Adipocyte (in vitro differentiated cells): ENCODE measurements around the gene SPACA6.
A peak's percentile ranks its signal among the peaks of the same experiment; 100 is the strongest.
"Not testable (repeated sequence)": the region's sequence is repeated elsewhere in the genome, so short reads cannot be mapped to it uniquely, and the experiment has no call there.

Experiments
- DNase-seq: peaks from one replicate; pipeline ENCODE4 v3.0.0-alpha.2; 2015; ENCODE audit warnings: low read depth
- H3K27me3 ChIP-seq: replicated peaks from 2 replicates; pipeline ENCODE4 v1.7.0; 2013; ENCODE audit warnings: mild to moderate bottlenecking, low read length, moderate library complexity; ENCODE audit not compliant: control insufficient read depth, insufficient read depth
- H3K36me3 ChIP-seq: 2 replicates; pipeline ENCODE4 v1.7.0; 2013; ENCODE audit warnings: low read length, mild to moderate bottlenecking, moderate library complexity; ENCODE audit not compliant: control insufficient read depth, insufficient read depth, severe bottlenecking
- H3K4me1 ChIP-seq: 2 replicates; pipeline ENCODE4 v1.7.0; 2013; ENCODE audit warnings: mild to moderate bottlenecking, low read length, moderate library complexity; ENCODE audit not compliant: control insufficient read depth, insufficient read depth
- H3K4me3 ChIP-seq: 2 replicates; pipeline ENCODE4 v1.7.0; 2013; ENCODE audit warnings: mild to moderate bottlenecking, low read length, moderate library complexity
- H3K9ac ChIP-seq: 2 replicates; pipeline ENCODE4 v1.7.0; 2013; ENCODE audit warnings: mild to moderate bottlenecking, low read length, moderate library complexity
- H3K9me3 ChIP-seq: 2 replicates; pipeline ENCODE4 v1.7.0; 2013; ENCODE audit warnings: mild to moderate bottlenecking, low read length, moderate library complexity; ENCODE audit not compliant: control insufficient read depth

The SPACA6 gene

DNA sequence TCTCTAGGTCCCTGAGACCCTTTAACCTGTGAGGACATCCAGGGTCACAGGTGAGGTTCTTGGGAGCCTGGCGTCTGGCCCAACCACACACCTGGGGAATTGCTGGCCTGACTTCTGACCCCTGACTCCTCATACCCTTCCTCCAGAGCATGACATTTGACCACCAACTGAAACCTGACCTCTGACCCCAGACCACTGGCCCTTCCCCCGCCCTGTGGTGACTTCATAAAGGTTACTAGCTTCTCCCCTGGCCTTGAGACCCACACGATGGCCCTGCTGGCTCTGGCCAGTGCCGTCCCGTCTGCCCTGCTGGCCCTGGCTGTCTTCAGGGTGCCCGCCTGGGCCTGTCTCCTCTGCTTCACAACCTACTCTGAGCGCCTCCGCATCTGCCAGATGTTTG lies at the start of gene SPACA6:
SPACA6 (plus strand) TSS at position 71 of the 400 bp plus-strand sequence; CDS start at position 268, 197 bp downstream.
- no peaks in the 10 kb centered on the region for H3K9me3 ChIP-seq
- H3K36me3 ChIP-seq: peaks cover 45% of the 10 kb centered on the region
- no peak for DNase-seq
- peaks cover 12% of the 10 kb centered on the region for H3K4me1 ChIP-seq
- H3K9ac ChIP-seq: peak within 1 kb of the TSS; percentile 61
- H3K4me3 ChIP-seq: peak within 1 kb of the TSS; percentile 99
- no peaks in the 10 kb centered on the region for H3K27me3 ChIP-seq

DNA sequence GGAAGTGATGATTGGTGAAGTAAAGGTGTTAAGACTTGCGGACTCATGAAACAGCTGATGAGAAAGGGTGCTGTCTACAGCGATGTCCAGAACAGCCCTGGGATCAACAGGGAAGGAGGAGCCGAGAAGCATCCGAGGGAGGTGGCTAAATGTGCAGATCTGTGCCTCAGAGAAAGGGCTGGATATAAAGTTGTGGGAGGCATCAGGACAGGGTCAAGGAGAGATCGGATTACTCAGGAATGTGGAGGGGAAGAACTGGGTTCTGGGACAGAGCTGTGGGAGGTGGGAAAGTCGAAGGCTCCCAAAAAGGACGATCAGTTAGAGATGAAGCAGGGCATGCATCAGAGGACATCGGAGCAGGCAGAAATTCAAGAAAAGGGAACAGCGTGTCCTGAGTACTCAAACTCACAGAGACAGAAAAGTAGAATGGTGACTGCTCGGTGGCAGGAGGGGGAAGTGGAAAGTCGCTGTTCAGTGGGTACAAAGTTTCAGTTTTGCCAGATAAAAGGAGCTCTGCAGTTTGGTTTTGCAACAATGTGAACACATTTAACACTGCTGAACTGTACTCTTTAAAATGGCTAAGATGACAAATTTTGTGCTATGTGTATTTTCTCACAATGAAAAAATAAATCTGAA lies 48.4 kb upstream of the SPACA6 start:
- Histone ChIP-seq H3K9ac (no peak overlapping the region), H3K36me3 (no peaks in the 10 kb centered on the region), H3K9me3 (peaks cover 2% of the 10 kb centered on the region), H3K4me1 (no peaks in the 10 kb centered on the region), H3K4me3 (no peak overlapping the region), H3K27me3 (peaks cover 15% of the 10 kb centered on the region)
- no peak for DNase-seq

- H3K9ac ChIP-seq, H3K36me3 ChIP-seq, DNase-seq: not testable (repeated sequence)
These were observed 46.4 kb upstream of the SPACA6 start, which contains the start of gene SIGLEC14 for GRCh38 chr19:51646730-51647129. TSS of gene SIGLEC14 (minus strand) at chr19:51646825. CDS start at chr19:51646759, 66 bp downstream.

DNA sequence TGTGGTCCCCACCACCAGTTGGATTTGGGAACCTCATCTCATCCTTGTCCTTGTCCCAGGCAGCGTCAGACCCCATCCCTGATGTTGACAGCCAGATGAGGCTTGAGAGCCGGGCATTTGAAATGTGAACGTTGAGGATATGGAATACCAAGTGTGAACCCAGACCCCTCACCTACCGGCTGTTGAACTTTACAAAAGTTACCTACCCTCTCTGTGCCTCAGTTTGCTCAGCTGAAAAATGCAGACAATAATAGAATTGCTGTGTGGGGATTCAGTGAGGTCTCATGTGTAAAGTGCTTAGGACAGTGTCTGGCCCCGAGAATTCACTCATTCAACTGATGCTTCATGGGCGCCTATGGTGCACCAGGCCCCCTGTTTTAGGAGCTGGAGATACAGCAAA lies 45.8 kb upstream of the SPACA6 start:
- Histone ChIP-seq H3K27me3 (peaks cover 21% of the 10 kb centered on the region), H3K4me3 (no peak overlapping the region), H3K9ac (no peak overlapping the region), H3K36me3 (no peaks in the 10 kb centered on the region), H3K4me1 (no peaks in the 10 kb centered on the region), H3K9me3 (peaks cover 2% of the 10 kb centered on the region)
- DNase-seq: no peak

More at GRCh38 chr19:51646730-51647129, 46.4 kb upstream of the SPACA6 start, which contains the start of gene SIGLEC14:
- not testable (repeated sequence) for H3K4me1 ChIP-seq, H3K9me3 ChIP-seq, H3K4me3 ChIP-seq
- H3K27me3 ChIP-seq: peaks cover 18% of the 10 kb centered on the region

DNA sequence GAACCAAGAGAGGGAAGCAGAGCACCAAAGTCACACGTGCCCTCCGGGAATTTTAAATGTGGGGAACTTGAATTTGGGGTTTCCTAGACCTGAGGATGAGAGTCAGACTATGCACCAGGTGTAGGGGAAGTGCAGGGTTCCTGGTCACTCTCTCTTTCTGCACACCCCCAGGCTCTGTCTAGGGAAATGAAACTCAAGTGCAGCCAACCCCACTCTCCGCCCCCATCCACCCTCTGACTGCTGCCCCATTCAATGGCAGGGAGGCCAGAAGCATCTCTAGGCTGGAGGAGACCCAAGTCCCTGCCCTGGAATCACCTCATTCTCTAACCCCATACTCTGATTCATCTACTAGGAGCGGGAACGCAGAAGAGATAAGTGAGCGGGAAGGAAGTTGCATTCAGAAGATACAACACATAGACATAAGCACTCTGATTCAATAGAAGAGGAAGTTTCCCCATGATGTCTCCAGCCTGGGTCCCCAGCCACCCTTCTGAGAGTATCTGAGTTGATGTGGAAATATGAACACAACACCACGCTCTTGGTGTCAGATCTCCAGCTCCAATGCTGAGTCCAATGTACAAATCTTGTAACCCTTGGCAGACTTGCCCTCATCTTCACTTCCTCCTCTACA lies 41.8 kb upstream of the SPACA6 start:
- H3K9me3 ChIP-seq: peaks cover 2% of the 10 kb centered on the region
- peaks cover 36% of the 10 kb centered on the region for H3K27me3 ChIP-seq
- H3K4me3 ChIP-seq: no peak overlapping the region
- no peak overlapping the region for H3K9ac ChIP-seq
- H3K4me1 ChIP-seq: no peaks in the 10 kb centered on the region
- no peaks in the 10 kb centered on the region for H3K36me3 ChIP-seq
- no peak for DNase-seq

- peaks cover 2% of the 10 kb centered on the region for H3K9me3 ChIP-seq
- H3K27me3 ChIP-seq: peaks cover 33% of the 10 kb centered on the region
- peaks cover 2% of the 10 kb centered on the region for H3K4me1 ChIP-seq
- no peak overlapping the region for H3K4me3 ChIP-seq
- H3K36me3 ChIP-seq: no peaks in the 10 kb centered on the region
- no peak overlapping the region for H3K9ac ChIP-seq
- DNase-seq: no peak
These were observed 40.9 kb upstream of the SPACA6 start for GRCh38 chr19:51652266-51652665.

DNA sequence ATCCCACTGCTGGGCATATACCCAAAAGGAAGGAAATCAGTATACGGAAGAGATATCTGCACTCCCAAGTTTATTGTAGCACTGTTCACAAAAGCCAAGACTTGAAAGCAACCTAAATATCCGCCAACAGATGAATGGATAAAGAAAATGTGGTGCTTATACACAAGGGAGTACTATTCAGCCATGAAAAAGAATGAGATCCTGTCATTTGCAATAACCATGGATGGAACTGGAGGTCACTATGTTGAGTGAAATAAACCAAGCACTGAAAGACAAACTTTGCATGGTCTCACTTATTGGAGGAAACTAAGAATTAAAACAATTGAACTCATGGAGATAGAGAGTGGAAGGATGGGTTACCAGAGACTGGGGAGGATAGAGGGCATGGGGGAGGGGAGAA lies 40.0 kb upstream of the SPACA6 start:
- Histone ChIP-seq H3K4me3 (no peak overlapping the region), H3K9me3 (peaks cover 2% of the 10 kb centered on the region), H3K4me1 (peaks cover 3% of the 10 kb centered on the region), H3K27me3 (peaks cover 33% of the 10 kb centered on the region), H3K9ac (no peak overlapping the region), H3K36me3 (no peaks in the 10 kb centered on the region)
- no peak for DNase-seq

- no peaks in the 10 kb centered on the region for H3K9me3 ChIP-seq
- H3K4me3 ChIP-seq: no peak overlapping the region
- no peak overlapping the region for H3K9ac ChIP-seq
- H3K36me3 ChIP-seq: no peaks in the 10 kb centered on the region
- H3K4me1 ChIP-seq: peaks cover 3% of the 10 kb centered on the region
- H3K27me3 ChIP-seq: peaks cover 25% of the 10 kb centered on the region
- no peak for DNase-seq
These were observed 38.3 kb upstream of the SPACA6 start for GRCh38 chr19:51654783-51655182.

- Histone ChIP-seq H3K9me3 (no peaks in the 10 kb centered on the region), H3K36me3 (no peaks in the 10 kb centered on the region), H3K9ac (no peak overlapping the region), H3K27me3 (no peaks in the 10 kb centered on the region), H3K4me1 (peaks cover 3% of the 10 kb centered on the region), H3K4me3 (no peak overlapping the region)
- peak; percentile 91 for DNase-seq
These were observed 32.0 kb upstream of the SPACA6 start for GRCh38 chr19:51660975-51661600.

DNA sequence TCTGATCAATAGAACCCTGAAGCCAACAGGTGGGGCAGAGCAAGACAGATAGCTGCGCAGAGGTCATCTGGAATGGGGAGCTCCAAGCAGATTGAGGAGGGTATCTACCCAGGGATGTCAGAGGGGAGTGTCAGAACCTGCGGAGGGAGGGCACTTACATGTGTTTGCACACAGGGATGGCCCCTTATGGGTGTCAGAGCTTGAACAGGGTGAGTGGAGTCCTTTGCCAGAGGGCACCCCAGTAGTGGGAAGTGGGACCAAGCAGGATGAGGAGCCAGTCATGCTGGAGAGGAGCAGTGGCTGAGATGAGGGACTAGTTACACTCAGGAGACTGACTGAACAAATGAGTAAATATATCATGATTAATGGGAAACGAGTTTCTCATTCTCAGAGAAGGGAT lies 29.5 kb upstream of the SPACA6 start:
- Histone ChIP-seq H3K9ac (no peak overlapping the region), H3K27me3 (no peaks in the 10 kb centered on the region), H3K4me1 (no peaks in the 10 kb centered on the region), H3K9me3 (no peaks in the 10 kb centered on the region), H3K4me3 (no peak overlapping the region), H3K36me3 (no peaks in the 10 kb centered on the region)
- DNase-seq: no peak

DNA sequence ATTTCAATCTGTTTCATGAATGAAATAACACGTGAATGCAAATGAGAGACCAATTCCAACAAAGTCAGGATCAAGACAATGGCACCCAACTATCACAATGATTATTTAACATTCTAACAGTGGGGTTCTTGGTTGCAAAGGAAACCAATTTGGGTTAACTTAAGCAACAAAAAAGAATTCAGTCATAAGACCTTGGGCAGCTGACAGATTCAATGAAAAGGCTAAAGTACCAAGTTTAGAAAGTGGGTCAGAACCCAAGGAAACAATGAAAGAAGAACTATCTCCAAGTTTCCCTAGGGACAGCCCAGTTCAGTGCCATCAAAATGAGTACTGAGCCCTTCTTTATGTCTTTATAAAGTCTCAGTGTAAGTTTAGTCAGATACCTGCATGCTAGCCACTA lies 29.0 kb upstream of the SPACA6 start:
- Histone ChIP-seq H3K4me3 (no peak overlapping the region), H3K4me1 (no peaks in the 10 kb centered on the region), H3K9ac (no peak overlapping the region), H3K36me3 (no peaks in the 10 kb centered on the region), H3K27me3 (no peaks in the 10 kb centered on the region), H3K9me3 (no peaks in the 10 kb centered on the region)
- no peak for DNase-seq
